Measurements from ENCODE around the gene SMG6. TPM values are rescaled to one million over a fixed set of nuclear protein-coding genes. Genes with fewer than 3 reads are reported as not detected.

SMG6 gene
- total and polyA plus RNA-seq, 2 of the 8 experiments (the other 6 are each of a cell fraction or from before 2014, with no cell fraction given): 18.5 to 25.2 TPM

GRCh38 chr17:2237521-2237921 lies 66.1 kb downstream of the SMG6 start (continued):
- TF ChIP-seq, protein P1, sequence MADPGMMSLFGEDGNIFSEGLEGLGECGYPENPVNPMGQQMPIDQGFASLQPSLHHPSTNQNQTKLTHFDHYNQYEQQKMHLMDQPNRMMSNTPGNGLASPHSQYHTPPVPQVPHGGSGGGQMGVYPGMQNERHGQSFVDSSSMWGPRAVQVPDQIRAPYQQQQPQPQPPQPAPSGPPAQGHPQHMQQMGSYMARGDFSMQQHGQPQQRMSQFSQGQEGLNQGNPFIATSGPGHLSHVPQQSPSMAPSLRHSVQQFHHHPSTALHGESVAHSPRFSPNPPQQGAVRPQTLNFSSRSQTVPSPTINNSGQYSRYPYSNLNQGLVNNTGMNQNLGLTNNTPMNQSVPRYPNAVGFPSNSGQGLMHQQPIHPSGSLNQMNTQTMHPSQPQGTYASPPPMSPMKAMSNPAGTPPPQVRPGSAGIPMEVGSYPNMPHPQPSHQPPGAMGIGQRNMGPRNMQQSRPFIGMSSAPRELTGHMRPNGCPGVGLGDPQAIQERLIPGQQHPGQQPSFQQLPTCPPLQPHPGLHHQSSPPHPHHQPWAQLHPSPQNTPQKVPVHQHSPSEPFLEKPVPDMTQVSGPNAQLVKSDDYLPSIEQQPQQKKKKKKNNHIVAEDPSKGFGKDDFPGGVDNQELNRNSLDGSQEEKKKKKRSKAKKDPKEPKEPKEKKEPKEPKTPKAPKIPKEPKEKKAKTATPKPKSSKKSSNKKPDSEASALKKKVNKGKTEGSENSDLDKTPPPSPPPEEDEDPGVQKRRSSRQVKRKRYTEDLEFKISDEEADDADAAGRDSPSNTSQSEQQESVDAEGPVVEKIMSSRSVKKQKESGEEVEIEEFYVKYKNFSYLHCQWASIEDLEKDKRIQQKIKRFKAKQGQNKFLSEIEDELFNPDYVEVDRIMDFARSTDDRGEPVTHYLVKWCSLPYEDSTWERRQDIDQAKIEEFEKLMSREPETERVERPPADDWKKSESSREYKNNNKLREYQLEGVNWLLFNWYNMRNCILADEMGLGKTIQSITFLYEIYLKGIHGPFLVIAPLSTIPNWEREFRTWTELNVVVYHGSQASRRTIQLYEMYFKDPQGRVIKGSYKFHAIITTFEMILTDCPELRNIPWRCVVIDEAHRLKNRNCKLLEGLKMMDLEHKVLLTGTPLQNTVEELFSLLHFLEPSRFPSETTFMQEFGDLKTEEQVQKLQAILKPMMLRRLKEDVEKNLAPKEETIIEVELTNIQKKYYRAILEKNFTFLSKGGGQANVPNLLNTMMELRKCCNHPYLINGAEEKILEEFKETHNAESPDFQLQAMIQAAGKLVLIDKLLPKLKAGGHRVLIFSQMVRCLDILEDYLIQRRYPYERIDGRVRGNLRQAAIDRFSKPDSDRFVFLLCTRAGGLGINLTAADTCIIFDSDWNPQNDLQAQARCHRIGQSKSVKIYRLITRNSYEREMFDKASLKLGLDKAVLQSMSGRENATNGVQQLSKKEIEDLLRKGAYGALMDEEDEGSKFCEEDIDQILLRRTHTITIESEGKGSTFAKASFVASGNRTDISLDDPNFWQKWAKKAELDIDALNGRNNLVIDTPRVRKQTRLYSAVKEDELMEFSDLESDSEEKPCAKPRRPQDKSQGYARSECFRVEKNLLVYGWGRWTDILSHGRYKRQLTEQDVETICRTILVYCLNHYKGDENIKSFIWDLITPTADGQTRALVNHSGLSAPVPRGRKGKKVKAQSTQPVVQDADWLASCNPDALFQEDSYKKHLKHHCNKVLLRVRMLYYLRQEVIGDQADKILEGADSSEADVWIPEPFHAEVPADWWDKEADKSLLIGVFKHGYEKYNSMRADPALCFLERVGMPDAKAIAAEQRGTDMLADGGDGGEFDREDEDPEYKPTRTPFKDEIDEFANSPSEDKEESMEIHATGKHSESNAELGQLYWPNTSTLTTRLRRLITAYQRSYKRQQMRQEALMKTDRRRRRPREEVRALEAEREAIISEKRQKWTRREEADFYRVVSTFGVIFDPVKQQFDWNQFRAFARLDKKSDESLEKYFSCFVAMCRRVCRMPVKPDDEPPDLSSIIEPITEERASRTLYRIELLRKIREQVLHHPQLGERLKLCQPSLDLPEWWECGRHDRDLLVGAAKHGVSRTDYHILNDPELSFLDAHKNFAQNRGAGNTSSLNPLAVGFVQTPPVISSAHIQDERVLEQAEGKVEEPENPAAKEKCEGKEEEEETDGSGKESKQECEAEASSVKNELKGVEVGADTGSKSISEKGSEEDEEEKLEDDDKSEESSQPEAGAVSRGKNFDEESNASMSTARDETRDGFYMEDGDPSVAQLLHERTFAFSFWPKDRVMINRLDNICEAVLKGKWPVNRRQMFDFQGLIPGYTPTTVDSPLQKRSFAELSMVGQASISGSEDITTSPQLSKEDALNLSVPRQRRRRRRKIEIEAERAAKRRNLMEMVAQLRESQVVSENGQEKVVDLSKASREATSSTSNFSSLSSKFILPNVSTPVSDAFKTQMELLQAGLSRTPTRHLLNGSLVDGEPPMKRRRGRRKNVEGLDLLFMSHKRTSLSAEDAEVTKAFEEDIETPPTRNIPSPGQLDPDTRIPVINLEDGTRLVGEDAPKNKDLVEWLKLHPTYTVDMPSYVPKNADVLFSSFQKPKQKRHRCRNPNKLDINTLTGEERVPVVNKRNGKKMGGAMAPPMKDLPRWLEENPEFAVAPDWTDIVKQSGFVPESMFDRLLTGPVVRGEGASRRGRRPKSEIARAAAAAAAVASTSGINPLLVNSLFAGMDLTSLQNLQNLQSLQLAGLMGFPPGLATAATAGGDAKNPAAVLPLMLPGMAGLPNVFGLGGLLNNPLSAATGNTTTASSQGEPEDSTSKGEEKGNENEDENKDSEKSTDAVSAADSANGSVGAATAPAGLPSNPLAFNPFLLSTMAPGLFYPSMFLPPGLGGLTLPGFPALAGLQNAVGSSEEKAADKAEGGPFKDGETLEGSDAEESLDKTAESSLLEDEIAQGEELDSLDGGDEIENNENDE (IDR thresholded peaks at IDR 0.05; ENCODE audit: insufficient replicate concordance, low read length): no peak
- no peak for TF ChIP-seq SAP30 (IDR thresholded peaks at IDR 0.05; ENCODE audit: insufficient read depth, insufficient replicate concordance, low read length)
- no peak for TF ChIP-seq EZH2 (IDR thresholded peaks at IDR 0.05; ENCODE audit: low read depth, low read length, severe bottlenecking)
- TF ChIP-seq SIRT6 (IDR thresholded peaks at IDR 0.05; ENCODE audit: low read length): no peak
- TF ChIP-seq HDAC2 (IDR thresholded peaks at IDR 0.05; ENCODE audit: borderline replicate concordance in 1 of 2, low read depth in 2 of 2, low read length in 2 of 2): no peak
- no peak for TF ChIP-seq RAD21 (IDR thresholded peaks at IDR 0.05 in 1 of 2, conservative IDR thresholded peaks at IDR 0.05 in 1 of 2; ENCODE audit: low read depth in 2 of 2, low read length in 2 of 2)
- TF ChIP-seq PHF8 (conservative IDR thresholded peaks at IDR 0.05; ENCODE audit: low read depth, low read length): no peak
- no peak for TF ChIP-seq RFX5 (IDR thresholded peaks at IDR 0.05; ENCODE audit: borderline replicate concordance, low read depth, low read length)
- no peak for TF ChIP-seq CHD1 (IDR thresholded peaks at IDR 0.05; ENCODE audit: low read depth, low read length)
- no peak for TF ChIP-seq ASH2L (IDR thresholded peaks at IDR 0.05; ENCODE audit: low read length)
